ENCODE measurements around the gene OR10AD1. TPM values are rescaled to one million over a fixed set of nuclear protein-coding genes. Genes with fewer than 3 reads are reported as not detected.

The OR10AD1 gene
- total RNA-seq: not detected in 2 replicates

GRCh38 chr12:48203192-48203591 lies at the start of gene OR10AD1:
OR10AD1 (minus strand) TSS chr12:48203292; CDS start chr12:48203292, 0 bp downstream.

GRCh38 chr12:48183091-48183875 lies 19.8 kb downstream of the OR10AD1 start, which contains the start of gene CCDC184:
CCDC184 (plus strand) TSS chr12:48183644; CDS start chr12:48184123, 479 bp downstream.

GRCh38 chr12:48157018-48157888 lies 45.8 kb downstream of the OR10AD1 start, which contains the start of gene ASB8:
ASB8 (minus strand) TSS chr12:48157515; CDS start chr12:48153496, 4,019 bp downstream.

Other genes starting within 250 kb of the OR10AD1 start
- gene TMEM106C, start 239.7 kb downstream of the OR10AD1 start, total RNA-seq: 19.7 and 20.9 TPM in 2 replicates
- gene COL2A1, start 198.8 kb downstream of the OR10AD1 start, total RNA-seq: under 0.01 TPM in 1 of 2 replicates, not detected in the other
- 9.7 and 11.8 TPM in 2 replicates for gene SENP1, start 97.2 kb downstream of the OR10AD1 start, total RNA-seq
- gene PFKM, start 83.9 kb downstream of the OR10AD1 start, total RNA-seq: 33.6 and 52.3 TPM in 2 replicates
- gene ASB8, start 45.8 kb downstream of the OR10AD1 start, total RNA-seq: 14.5 and 15.8 TPM in 2 replicates
- 0.17 and 1.2 TPM in 2 replicates for gene CCDC184, start 19.6 kb downstream of the OR10AD1 start, total RNA-seq
- gene ZNF641, start 147.6 kb upstream of the OR10AD1 start, total RNA-seq: 2.8 and 13.7 TPM in 2 replicates

Data from pericardium fibroblast (primary cell).